ENCODE results near the gene RAB43.
"Not testable (repeated sequence)": the region's sequence is repeated elsewhere in the genome, so short reads cannot be mapped to it uniquely, and the experiment has no call there.

Gene RAB43

GRCh38 chr3:129082026-129082425 is 39.6 kb downstream of the RAB43 start:
- TF ChIP-seq, protein P1, sequence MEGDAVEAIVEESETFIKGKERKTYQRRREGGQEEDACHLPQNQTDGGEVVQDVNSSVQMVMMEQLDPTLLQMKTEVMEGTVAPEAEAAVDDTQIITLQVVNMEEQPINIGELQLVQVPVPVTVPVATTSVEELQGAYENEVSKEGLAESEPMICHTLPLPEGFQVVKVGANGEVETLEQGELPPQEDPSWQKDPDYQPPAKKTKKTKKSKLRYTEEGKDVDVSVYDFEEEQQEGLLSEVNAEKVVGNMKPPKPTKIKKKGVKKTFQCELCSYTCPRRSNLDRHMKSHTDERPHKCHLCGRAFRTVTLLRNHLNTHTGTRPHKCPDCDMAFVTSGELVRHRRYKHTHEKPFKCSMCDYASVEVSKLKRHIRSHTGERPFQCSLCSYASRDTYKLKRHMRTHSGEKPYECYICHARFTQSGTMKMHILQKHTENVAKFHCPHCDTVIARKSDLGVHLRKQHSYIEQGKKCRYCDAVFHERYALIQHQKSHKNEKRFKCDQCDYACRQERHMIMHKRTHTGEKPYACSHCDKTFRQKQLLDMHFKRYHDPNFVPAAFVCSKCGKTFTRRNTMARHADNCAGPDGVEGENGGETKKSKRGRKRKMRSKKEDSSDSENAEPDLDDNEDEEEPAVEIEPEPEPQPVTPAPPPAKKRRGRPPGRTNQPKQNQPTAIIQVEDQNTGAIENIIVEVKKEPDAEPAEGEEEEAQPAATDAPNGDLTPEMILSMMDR (IDR thresholded peaks at IDR 0.05; ENCODE audit: low read depth, low read length), result no peak

GRCh38 chr3:129081503-129081902 is 40.1 kb downstream of the RAB43 start:
- TF ChIP-seq, protein P1 (IDR thresholded peaks at IDR 0.05; ENCODE audit: low read depth, low read length), result no peak
- no peak for DNase-seq (ENCODE audit: extremely low read depth, low read depth)

More at GRCh38 chr3:129082026-129082425, 39.6 kb downstream of the RAB43 start:
- DNase-seq (ENCODE audit: extremely low read depth, low read depth), result no peak

- TF ChIP-seq, protein P1 (IDR thresholded peaks at IDR 0.05; ENCODE audit: low read depth, low read length), result no peak
- DNase-seq (ENCODE audit: extremely low read depth, low read depth), result no peak
Observed at GRCh38 chr3:129078510-129078909, 43.1 kb downstream of the RAB43 start.

DNA sequence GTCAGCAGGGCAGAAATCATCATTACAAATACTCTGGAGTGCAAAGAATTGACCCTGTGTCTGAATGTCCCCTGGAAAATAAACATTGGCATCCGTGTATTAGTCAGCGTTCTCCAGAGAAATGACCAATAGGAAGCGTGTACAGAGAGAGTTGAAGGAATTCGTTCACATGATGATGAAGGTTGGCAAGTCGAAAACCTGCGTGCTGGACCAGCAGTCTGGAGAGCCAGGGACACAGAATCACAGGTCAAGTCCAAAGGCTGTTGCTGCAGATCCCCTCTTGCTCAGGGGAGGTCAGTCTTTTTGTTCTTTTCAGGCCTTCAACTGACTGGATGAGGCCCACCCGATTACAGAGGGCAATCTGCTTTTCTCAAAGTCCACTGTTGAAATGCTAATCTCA is 44.4 kb downstream of the RAB43 start:
- TF ChIP-seq, protein P1 (IDR thresholded peaks at IDR 0.05; ENCODE audit: low read depth, low read length), result no peak
- DNase-seq (ENCODE audit: extremely low read depth, low read depth), result no peak

GRCh38 chr3:129070086-129070885 is 51.3 kb downstream of the RAB43 start:
- DNase-seq (ENCODE audit: extremely low read depth, low read depth), result no peak
- TF ChIP-seq, protein P1 (IDR thresholded peaks at IDR 0.05; ENCODE audit: low read depth, low read length), result no peak

DNA sequence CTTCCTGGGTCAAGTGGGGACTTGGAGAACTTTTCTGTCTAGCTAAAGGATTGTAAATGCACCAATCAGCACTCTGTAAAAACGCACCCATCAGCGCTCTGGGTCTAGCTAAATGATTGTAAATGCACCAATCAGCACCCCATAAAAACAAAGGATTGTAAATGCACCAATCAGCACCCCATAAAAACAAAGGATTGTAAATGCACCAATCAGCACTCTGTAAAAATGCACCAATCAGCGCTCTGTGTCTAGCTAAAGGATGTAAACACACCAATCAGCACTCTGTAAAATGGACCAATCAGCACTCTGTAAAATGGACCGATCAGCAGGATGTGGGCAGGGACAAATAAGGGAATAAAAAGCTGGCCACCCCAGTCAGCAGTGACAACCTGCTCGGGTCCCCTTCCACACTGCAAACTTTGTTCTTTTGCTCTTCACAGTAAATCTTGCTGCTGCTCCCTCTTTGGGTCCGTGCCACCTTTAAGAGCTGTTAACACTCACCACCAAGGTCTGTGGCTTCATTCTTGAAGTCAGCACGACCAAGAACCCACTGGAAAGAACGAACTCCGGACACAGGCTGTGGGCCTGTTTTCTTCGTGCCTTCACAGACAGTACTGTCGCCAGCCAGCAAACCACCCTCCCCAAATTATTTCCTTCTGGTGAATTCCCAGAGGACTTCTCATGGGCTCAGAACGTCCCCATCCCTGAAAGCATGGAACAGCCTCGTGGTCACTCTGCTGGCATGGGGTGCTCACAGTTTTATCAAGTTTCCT is 52.1 kb downstream of the RAB43 start:
- not testable (repeated sequence) for DNase-seq (ENCODE audit: extremely low read depth, low read depth)

DNA sequence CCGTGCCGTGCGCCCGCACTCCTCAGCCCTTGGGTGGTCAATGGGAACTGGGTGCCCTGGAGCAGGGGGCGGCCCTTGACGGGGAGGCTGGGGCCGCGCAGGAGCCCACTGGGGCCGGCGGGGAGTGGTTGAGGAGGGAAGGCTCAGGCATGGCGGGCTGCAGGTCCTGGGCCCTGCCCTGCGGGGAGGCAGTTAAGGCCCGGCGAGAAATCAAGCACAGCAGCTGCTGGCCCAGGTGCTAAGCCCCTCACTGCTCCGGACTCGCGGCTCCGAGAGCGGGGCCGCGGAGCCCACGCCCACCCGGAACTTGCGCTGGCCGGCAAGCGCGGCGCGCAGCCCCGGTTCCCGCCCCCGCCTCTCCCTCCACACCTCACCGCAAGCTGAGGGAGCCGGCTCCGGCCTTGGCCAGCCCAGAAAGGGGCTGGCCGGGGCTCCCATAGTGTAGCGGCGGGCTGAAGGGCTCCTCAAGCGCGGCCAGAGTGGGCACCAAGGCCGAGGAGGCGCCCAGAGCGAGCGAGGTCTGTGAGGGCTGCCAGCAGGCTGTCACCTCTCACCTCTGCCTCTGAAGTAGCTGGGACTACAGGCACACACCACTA is 53.2 kb downstream of the RAB43 start:
- TF ChIP-seq, protein P1 (IDR thresholded peaks at IDR 0.05; ENCODE audit: low read depth, low read length), result no peak
- DNase-seq (ENCODE audit: extremely low read depth, low read depth), result no peak

GRCh38 chr3:129067719-129068118 is 53.9 kb downstream of the RAB43 start:
- DNase-seq (ENCODE audit: extremely low read depth, low read depth), result not testable (repeated sequence)
